NCI-H774 (cell line): ENCODE results near the gene CHRNG.

Experiments
- DNase-seq: peaks from one replicate; lab custom pipeline; 2025; lab: John Stamatoyannopoulos, UW

Gene CHRNG

DNA sequence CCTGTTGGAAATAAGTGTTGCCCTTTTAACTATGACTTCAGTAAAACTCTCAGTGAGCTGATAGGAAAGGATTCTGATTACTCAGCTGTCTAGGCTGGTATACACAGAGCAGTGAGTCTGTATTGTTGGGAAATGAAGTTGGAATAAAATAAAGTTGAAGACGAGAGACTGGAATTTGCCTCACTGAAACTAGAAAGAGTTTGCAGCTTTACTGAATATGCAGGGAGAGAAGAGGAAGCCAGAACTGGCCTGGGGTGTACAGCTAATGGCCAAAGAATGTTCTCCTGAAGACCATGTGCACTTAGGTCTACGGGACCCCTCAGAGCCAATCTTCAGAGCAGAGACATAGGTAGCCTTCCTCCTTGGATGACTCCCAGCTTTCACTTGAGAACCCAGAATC lies 37.5 kb downstream of the CHRNG start:
- no peak for DNase-seq

DNA sequence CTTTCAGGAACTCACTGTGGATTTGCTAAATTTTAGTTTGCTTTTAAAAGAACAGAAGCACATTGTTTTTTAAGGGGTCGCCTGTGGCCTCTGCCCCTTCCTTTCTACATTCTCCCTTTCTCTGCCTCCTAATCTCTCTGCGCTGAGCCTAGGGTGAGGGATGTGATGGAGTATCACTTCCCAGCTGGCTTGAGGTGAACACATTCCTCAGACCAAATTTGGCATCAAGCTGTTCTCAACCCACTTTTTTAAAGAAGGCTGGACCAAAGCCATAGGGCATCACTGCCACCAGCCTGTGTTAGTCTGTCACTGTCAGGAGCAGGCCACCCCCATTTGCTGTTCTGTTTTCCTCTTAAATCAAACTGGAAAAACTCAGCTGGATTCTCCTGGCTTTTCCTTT lies 38.3 kb downstream of the CHRNG start:
- no peak for DNase-seq

GRCh38 chr2:232578626-232579025 lies 39.1 kb downstream of the CHRNG start:
- DNase-seq: no peak

GRCh38 chr2:232580648-232580981 lies 41.1 kb downstream of the CHRNG start:
- DNase-seq: no peak

DNA sequence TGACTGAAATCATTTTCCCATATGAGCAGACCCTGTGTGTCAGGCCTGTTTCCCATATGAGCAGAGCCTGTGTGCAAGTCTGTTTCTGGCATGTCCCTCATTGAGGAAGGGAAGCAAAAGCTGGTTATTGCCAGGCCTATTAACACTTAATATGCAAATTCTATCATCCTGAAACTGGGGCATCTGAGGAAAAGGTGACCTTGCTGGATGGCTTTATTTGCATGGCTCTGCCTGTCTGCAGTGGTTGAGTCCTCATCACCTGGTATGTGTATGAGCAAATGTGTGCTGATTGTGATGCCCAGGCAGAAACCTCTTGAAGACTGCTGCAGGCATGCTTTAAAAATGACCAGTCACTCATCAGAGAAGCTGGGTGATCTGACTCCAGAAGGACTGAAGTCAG lies 42.2 kb downstream of the CHRNG start:
- DNase-seq: no peak

- no peak for DNase-seq
These were observed 44.7 kb downstream of the CHRNG start for GRCh38 chr2:232584238-232584637.

- DNase-seq: no peak
These were observed 47.5 kb downstream of the CHRNG start for GRCh38 chr2:232586943-232587505.

DNA sequence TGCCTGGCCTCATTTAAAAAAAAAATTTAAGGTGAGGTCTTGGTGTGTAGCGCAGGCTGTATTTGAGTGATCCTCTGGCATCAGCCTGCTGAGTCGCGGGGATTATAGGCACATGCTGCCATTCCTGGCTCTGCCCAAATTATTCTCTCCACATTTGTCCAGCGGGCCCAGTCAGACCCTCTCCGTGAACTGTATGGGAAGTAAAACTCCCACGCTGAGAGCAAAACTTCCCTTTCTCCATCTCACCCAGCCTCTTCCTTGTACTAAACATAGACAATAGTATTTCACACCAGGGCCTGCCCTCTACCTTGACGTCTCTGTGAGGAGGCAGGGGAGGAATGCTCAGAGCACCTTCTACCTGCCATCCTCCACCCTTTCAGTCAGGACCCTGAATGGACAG lies 48.0 kb downstream of the CHRNG start:
- no peak for DNase-seq

GRCh38 chr2:232588031-232588430 lies 48.5 kb downstream of the CHRNG start:
- DNase-seq: no peak

DNA sequence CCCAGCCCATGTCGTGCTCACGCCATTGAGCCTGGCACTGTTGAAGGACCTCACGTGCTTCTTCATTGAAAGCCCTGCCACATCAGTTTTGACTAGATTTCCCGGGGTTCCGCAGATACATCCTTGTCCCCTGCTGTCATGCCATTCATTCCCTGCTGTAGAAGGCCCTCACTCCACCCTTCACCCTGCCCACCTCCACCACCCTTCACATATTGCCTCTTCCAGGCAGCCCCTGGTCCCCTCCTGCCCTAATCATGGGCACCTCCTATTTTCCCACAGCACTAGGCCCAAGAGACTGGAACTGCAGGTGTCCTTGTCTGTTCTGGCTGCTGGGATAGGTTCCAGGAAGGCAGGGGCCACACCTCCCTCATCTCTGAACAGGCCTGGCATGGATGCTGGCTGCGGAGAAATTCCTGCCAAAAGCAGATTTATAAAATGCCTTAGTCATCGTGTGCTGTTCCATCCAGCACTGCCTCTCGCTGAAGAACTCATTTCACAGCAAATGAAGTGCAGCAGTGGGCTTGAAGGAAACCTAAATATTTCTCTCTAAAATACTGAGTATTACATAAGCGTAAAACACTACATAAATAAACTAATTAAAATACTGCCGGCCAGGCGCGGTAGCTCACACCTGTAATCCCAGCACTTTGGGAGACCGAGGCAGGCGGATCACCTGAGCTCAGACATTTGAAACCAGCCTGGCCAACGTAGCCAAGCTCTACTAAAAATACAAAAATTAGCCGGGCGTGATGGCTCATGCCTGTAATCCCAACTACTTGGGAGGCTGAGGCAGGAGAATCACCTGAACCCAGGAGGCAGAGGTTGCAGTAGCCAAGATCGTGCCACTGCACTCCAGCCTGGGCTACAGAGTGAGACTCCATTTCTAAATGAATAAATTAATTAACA lies 49.4 kb downstream of the CHRNG start:
- no peak for DNase-seq

GRCh38 chr2:232592772-232593395 lies 53.4 kb downstream of the CHRNG start:
- no peak for DNase-seq

GRCh38 chr2:232593982-232594381 lies 54.5 kb downstream of the CHRNG start:
- DNase-seq: no peak
